HG03378 (cell line): Measurements from ENCODE around the gene PLCD1.

Experiments used
- ATAC-seq: cut with Tn5 transposase; IDR thresholded peaks from one replicate; pipeline ENCODE4 v1.9.1; 2021; ENCODE audit warnings: mild to moderate bottlenecking, moderate library complexity; ENCODE audit not compliant: unreplicated experiment

Gene PLCD1

GRCh38 chr3:37968199-37968598 lies 61.2 kb downstream of the PLCD1 start:
- no peak for ATAC-seq

GRCh38 chr3:37967260-37967881 lies 62.1 kb downstream of the PLCD1 start:
- ATAC-seq, result no peak

DNA sequence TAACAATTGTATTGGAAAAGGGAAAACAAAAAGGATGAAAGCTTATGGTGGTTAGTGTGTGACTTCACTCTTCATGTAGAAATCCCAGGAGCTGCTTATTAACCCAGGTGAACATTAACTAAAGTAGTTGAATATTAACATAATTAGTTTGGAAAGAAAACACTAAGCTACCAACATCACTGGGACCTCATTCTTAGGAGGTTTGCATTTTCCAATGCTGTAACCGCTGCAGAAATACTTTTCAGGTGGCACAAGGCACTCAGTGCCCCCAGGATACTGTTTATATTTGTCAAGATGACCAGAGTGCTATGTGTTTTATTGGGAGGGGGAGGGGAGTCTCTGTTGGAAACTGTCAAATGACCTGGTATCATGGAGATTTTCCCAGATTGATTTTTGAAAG lies 64.7 kb downstream of the PLCD1 start:
- ATAC-seq, result no peak

GRCh38 chr3:37964146-37964545 lies 65.3 kb downstream of the PLCD1 start:
- ATAC-seq, result no peak

- ATAC-seq, result no peak
Measured at GRCh38 chr3:37963635-37964034, 65.8 kb downstream of the PLCD1 start.

- no peak for ATAC-seq
Measured at GRCh38 chr3:37963016-37963415, 66.4 kb downstream of the PLCD1 start.

GRCh38 chr3:37961622-37962431 lies 67.6 kb downstream of the PLCD1 start:
- no peak for ATAC-seq

DNA sequence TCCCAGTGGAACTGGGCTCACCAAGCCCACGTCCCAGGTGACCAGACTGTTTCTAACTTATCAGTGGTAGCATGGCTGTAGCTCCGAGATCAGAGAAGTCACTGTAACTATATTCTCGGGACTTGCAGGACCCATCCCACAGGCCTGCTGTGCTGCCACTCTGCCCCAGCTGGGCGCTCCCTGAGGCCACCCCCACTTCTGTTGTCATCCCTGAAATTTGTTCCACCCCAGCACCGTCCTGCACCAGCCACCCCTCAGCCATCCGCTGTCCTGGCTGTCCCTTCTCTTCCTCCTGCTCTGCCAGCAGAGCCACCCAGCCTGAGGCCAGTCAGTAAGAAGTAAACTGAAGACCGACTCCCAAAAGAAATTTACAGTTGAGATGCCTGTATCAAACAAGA lies 71.9 kb downstream of the PLCD1 start:
- no peak for ATAC-seq
